ENCODE measurements around the gene RHCG. TPM values are rescaled to one million over a fixed set of nuclear protein-coding genes. Genes with fewer than 3 reads are reported as not detected.
A peak's percentile ranks its signal among the peaks of the same experiment; 100 is the strongest.

RHCG gene
- total and polyA plus RNA-seq, 8 donors = 2.2 to 3.1 (median 2.6) TPM; not detected in 2

- H3K4me1 ChIP-seq = peaks cover 0 to 7% of the 10 kb centered on the region in 2 donors
- no peaks in the 10 kb centered on the region for H3K9me3 ChIP-seq
- intact Hi-C loops (cut with DNase I) = no loop called here
- ATAC-seq (no peak), DNase-seq (no peak)
- no peak for TF ChIP-seq CTCF (IDR thresholded peaks at IDR 0.05)
- H3K27ac ChIP-seq = no peak overlapping the region
- H3K36me3 ChIP-seq = no peaks in the 10 kb centered on the region
- no peak overlapping the region for H3K4me3 ChIP-seq
- peaks cover 38 to 94% of the 10 kb centered on the region in 2 donors for H3K27me3 ChIP-seq
These were observed 2.4 kb downstream of the RHCG start for GRCh38 chr15:89494031-89494430.

GRCh38 chr15:89492934-89493631 is 3.3 kb downstream of the RHCG start:
- H3K36me3 ChIP-seq = no peaks in the 10 kb centered on the region
- ATAC-seq = no peak
- no peak overlapping the region for H3K4me3 ChIP-seq
- no peak overlapping the region for H3K27ac ChIP-seq
- DNase-seq = no peak
- H3K27me3 ChIP-seq = peaks cover 38 to 87% of the 10 kb centered on the region in 2 donors
- peaks cover 0 to 7% of the 10 kb centered on the region in 2 donors for H3K4me1 ChIP-seq
- H3K9me3 ChIP-seq = no peaks in the 10 kb centered on the region
- no peak for TF ChIP-seq CTCF (IDR thresholded peaks at IDR 0.05)
- intact Hi-C loops (cut with DNase I) = no loop called here

GRCh38 chr15:89492111-89492641 is 4.2 kb downstream of the RHCG start:
- Histone ChIP-seq H3K27me3 (peaks cover 31 to 87% of the 10 kb centered on the region in 2 donors), H3K9me3 (no peaks in the 10 kb centered on the region), H3K36me3 (no peaks in the 10 kb centered on the region), H3K4me1 (peaks cover 0 to 7% of the 10 kb centered on the region in 2 donors), H3K27ac (no peak overlapping the region), H3K4me3 (no peak overlapping the region)
- no peak for DNase-seq
- ATAC-seq = no peak
- intact Hi-C loops (cut with DNase I) = no loop called here
- peak in 1 of 2 donors; percentile 9 for TF ChIP-seq CTCF (IDR thresholded peaks at IDR 0.05)

GRCh38 chr15:89490814-89491315 is 5.5 kb downstream of the RHCG start:
- no peaks in the 10 kb centered on the region for H3K4me1 ChIP-seq
- H3K27ac ChIP-seq = no peak overlapping the region
- no peak overlapping the region for H3K4me3 ChIP-seq
- H3K36me3 ChIP-seq = no peaks in the 10 kb centered on the region
- no peak for TF ChIP-seq CTCF (IDR thresholded peaks at IDR 0.05)
- no peak for ATAC-seq
- no peak for DNase-seq
- H3K27me3 ChIP-seq = peaks cover 18 to 86% of the 10 kb centered on the region in 2 donors
- H3K9me3 ChIP-seq = no peaks in the 10 kb centered on the region
- intact Hi-C loops (cut with DNase I) = no loop called here

- Histone ChIP-seq H3K4me1 (no peaks in the 10 kb centered on the region), H3K27me3 (peaks cover 11 to 86% of the 10 kb centered on the region in 2 donors), H3K4me3 (no peak overlapping the region), H3K36me3 (no peaks in the 10 kb centered on the region), H3K27ac (no peak overlapping the region), H3K9me3 (no peaks in the 10 kb centered on the region)
- intact Hi-C loops (cut with DNase I) = no loop called here
- ATAC-seq = no peak
- no peak for DNase-seq
- no peak for TF ChIP-seq CTCF (IDR thresholded peaks at IDR 0.05)
These were observed 6.1 kb downstream of the RHCG start for GRCh38 chr15:89490081-89490813.

Data from left lung (tissue), 10 donors.